GM12892 (cell line): ENCODE results near the gene RAB6B.

ENCODE experiments used
- DNase-seq: peaks from one replicate; pipeline ENCODE4 v3.0.0; 2011; ENCODE audit not compliant: insufficient read length
- FAIRE-seq: peaks from 2 replicates; lab custom pipeline; 2011; peaks lifted over from hg19 to GRCh38; lab: Jason Lieb, UNC
- POLR2A ChIP-seq: IDR thresholded peaks from 2 replicates; pipeline ENCODE4 v1.6.1; 2011; ENCODE audit warnings: low read depth, low read length, control low read depth
- POLR2AphosphoS5 ChIP-seq: IDR thresholded peaks from 2 replicates; pipeline ENCODE4 v1.6.1; 2011; ENCODE audit warnings: low read depth, low read length, control low read depth
- TAF1 ChIP-seq: IDR thresholded peaks from 2 replicates; pipeline ENCODE4 v1.6.1; 2011; ENCODE audit warnings: low read depth, mild to moderate bottlenecking, control low read depth, low read length, borderline replicate concordance

The RAB6B gene

DNA sequence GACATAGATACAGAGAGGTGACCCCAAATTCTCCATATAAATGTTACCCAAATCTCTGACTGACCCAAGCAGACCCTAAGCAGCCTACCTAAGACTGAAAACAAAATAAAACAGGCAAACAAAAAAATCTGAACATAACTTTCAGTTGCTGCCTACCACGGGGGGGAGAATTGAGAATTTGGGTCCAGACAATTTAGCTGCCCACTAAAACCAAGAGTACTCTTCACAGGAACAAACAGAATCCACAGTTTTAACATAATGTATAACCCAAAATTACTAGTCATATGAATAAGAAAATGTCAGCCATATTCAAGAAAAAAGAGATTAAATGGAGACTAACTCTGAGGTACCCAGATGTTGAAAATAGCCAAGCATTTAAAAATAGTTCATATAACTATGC is 45.6 kb downstream of the RAB6B start:
- FAIRE-seq (no peak), DNase-seq (no peak)
- no peak for TF ChIP-seq POLR2A
- no peak for TF ChIP-seq TAF1
- no peak for TF ChIP-seq POLR2AphosphoS5

GRCh38 chr3:133849346-133849745 is 46.3 kb downstream of the RAB6B start:
- TF ChIP-seq TAF1 (no peak), POLR2A (no peak), POLR2AphosphoS5 (no peak)
- DNase-seq (no peak), FAIRE-seq (peak; percentile 70)

DNA sequence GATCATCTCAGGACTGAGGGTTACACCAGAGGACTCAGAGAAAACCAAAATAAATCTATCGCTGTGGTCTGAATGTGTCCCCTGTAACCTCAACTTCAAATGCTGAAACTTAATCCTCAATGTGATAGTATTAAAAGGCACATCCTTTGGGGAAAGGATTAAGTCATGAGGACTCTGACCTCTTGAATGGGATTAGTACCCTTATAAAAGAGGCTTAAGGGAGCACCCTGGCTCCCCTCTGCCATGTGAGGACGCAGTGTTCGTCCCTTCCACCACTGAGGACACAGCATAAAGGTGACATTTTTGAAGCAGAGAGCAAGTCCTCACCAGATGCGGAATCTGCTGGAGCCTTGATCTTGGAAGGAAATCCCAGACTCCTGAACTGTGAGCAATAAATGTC is 50.6 kb downstream of the RAB6B start:
- TF ChIP-seq TAF1 (no peak), POLR2A (no peak), POLR2AphosphoS5 (no peak)
- DNase-seq: no peak
- FAIRE-seq: no peak

GRCh38 chr3:133843634-133844033 is 52.0 kb downstream of the RAB6B start:
- FAIRE-seq (no peak), DNase-seq (no peak)
- TF ChIP-seq TAF1 (no peak), POLR2AphosphoS5 (no peak), POLR2A (no peak)

DNA sequence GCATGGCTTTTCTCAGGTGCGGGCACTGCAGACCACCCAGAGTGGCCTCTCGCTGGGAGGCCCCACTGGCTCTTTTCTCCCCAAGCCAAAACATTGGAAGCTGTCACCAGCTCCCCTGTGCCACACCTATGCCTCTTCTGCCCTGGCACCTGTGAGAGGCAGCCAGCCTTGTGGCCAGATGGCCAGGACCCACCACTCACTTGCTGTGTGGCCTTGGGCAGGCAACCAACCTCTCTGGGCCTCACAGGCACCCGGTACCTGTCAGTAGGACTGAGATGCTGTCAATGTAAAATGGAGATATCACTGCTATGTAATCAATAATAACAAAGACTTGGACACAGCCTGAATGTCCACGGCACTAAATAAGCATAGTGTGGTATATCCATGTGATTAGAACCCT is 53.5 kb downstream of the RAB6B start:
- FAIRE-seq (no peak), DNase-seq (no peak)
- TF ChIP-seq TAF1 (no peak), POLR2A (no peak), POLR2AphosphoS5 (no peak)

DNA sequence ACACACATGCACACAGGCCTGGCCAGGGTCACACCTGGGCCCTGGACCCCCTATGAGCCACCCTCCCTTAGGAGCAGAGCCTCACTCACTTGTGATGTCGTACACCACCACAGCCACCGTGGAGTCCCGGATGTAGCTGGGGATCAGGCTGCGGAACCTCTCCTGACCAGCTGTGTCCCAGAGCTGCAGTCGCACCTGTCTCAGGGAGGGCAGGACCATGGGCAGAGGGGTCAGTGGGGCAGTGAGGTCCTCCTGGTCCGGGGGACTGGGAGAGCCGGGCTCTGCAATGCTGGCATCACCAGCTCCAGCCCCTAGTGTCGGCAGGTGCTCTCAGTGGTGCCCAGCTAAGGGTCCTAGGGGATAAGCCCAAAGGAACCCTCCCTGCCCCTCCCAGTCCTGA is 54.5 kb downstream of the RAB6B start:
- DNase-seq (no peak), FAIRE-seq (no peak)
- TF ChIP-seq TAF1 (no peak), POLR2AphosphoS5 (no peak), POLR2A (no peak)

DNA sequence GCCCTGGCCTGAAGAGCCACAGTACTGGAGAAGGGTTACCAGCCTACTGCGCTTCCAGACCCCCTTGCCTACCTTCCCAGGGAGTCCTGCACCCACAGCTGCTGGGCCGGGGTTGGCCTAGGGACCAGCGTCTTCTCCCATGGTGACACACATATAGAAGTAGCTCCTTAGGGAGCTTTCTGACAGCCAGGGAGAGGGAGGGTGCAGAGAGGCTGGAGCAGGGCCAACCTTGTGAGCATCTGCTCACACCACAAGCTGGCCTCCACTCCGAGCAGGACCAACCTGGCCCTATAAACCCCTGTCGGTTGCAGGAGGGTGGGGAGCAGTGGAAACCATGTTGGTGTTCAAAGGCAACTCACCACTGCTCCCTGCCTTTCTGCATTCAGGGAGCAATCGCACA is 54.9 kb downstream of the RAB6B start:
- FAIRE-seq: no peak
- TF ChIP-seq POLR2AphosphoS5 (no peak), POLR2A (no peak), TAF1 (no peak)
- no peak for DNase-seq

DNA sequence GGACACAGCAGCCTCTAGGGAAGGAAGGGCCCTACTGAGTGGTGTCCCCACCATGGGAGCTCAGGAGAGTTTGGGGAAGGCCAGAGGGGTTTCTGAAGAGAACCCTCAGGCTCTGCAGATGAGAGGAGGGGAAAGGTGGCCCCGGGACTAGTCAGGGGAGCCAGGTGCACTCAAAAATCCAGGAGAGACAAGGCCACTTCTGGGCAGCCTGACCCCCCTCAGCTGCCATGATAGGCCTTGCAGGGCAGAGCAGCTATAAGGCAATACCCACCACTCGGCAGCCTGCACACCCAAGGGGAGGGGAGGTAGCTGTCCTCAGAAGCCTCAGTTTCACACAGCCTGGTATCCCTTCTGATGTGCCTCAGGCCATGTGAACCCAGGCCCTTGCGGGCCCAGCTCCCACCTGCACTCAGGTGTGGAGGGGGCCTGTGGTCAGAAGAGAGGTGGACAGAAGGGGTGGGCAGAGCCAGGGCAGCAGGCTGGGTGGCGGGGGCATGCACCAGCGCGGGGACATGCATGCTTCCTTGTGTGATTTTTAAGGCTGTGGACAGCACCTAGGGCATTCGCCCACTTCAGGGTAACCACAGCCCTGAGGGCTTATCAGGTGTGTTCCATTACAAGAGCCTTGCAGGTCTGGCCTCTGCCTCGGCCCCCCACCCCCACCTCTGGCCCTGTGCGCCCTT is 55.5 kb downstream of the RAB6B start:
- TF ChIP-seq TAF1 (no peak), POLR2AphosphoS5 (no peak), POLR2A (no peak)
- no peak for DNase-seq
- no peak for FAIRE-seq

GRCh38 chr3:133838916-133839800 is 56.5 kb downstream of the RAB6B start:
- DNase-seq (no peak), FAIRE-seq (no peak)
- TF ChIP-seq POLR2A (no peak), TAF1 (no peak), POLR2AphosphoS5 (no peak)

DNA sequence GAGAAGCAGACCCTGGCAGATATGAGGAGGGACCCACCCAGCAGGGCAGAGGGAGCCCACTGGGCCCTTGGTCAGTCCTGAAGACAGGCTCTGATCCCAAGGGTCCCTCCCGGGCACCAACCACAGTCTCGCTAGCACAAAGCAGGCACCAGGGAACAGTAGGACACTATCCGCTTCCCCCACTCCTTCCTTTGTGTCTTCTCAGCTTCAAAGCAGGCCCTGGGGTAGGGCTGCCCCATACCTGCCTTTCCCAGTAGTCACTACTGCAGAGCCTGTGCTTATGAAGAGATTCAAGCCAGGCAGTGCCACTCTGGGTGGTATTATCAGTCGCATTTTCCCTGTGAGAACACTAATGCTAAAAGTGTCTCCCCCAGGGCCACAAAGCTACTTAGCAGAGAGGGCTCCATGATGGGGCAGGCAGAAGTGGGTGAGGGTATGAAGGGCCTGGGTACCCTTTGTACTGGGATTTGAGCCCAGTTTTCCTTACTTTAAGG is 57.3 kb downstream of the RAB6B start:
- FAIRE-seq (no peak), DNase-seq (no peak)
- TF ChIP-seq POLR2AphosphoS5 (no peak), POLR2A (no peak), TAF1 (no peak)

GRCh38 chr3:133837487-133838295 is 58.0 kb downstream of the RAB6B start:
- FAIRE-seq: no peak
- no peak for TF ChIP-seq POLR2AphosphoS5
- no peak for TF ChIP-seq POLR2A
- TF ChIP-seq TAF1: no peak
- no peak for DNase-seq

- DNase-seq: no peak
- FAIRE-seq: no peak
- no peak for TF ChIP-seq POLR2A
Measured at GRCh38 chr3:133836497-133837158, 59.1 kb downstream of the RAB6B start.
